WTC11 (cell line): ENCODE measurements around the gene SENP3. TPM values are rescaled to one million over a fixed set of nuclear protein-coding genes. Genes with fewer than 3 reads are reported as not detected.

Source experiments
- ATAC-seq: fragments of 200-7000 bp; cut with Tn5 transposase; 2 replicates; pipeline ENCODE4 v1.10.0; 2021; ENCODE audit warnings: mild to moderate bottlenecking, moderate library complexity
- Bru-seq: library from RNA; stranded (reverse); fragments of 400-500 nt; gene quantifications from one replicate; lab custom pipeline; 2021; lab: Mats Ljungman, UMichigan
- CTCF ChIA-PET: fragments of 300-600 bp; sonication (Branson Sonifier 250); formaldehyde crosslinking; loops from one replicate; lab custom pipeline; 2021; ENCODE audit warnings: antibody characterized with exemption; lab: Charles Lee
- POLR2A ChIA-PET: fragments of 350-600 bp; sonication (Branson Sonifier 250); formaldehyde crosslinking; loops from one replicate; lab custom pipeline; 2021; ENCODE audit warnings: antibody characterized with exemption; lab: Charles Lee
- DNase-seq: peaks from one replicate; pipeline ENCODE4 v3.0.0; 2021; ENCODE audit warnings: low spot score
- H3K27ac Mint-ChIP-seq: 2 replicates; pipeline ENCODE4 v1.8.0; 2021; ENCODE audit warnings: mixed read lengths
- H3K27me3 Mint-ChIP-seq: 2 replicates; pipeline ENCODE4 v1.8.0; 2021; ENCODE audit warnings: low read depth, mild to moderate bottlenecking, moderate library complexity, mixed read lengths
- H3K36me3 Mint-ChIP-seq: 2 replicates; pipeline ENCODE4 v1.8.0; 2021; ENCODE audit warnings: mixed read lengths
- H3K4me1 Mint-ChIP-seq: 2 replicates; pipeline ENCODE4 v1.8.0; 2022; ENCODE audit warnings: mixed read lengths
- H3K4me3 Mint-ChIP-seq: 2 replicates; pipeline ENCODE4 v1.8.0; 2021; ENCODE audit warnings: mild to moderate bottlenecking, moderate library complexity, mixed read lengths
- H3K9me3 Mint-ChIP-seq: 2 replicates; pipeline ENCODE4 v1.8.0; 2021; ENCODE audit warnings: mixed read lengths
- CREM ChIP-seq: sonication (generic); formaldehyde crosslinking; IDR thresholded peaks from 2 replicates; pipeline ENCODE4 v1.8.1; 2022; ENCODE audit warnings: mild to moderate bottlenecking, missing genetic modification reagents, moderate library complexity
- CTCF ChIP-seq: fragments of 200-600 bp; IDR thresholded peaks from 2 replicates; pipeline ENCODE4 v1.8.0; 2022; ENCODE audit warnings: antibody characterized with exemption
- E2F1 ChIP-seq: sonication (generic); formaldehyde crosslinking; IDR thresholded peaks from 2 replicates; pipeline ENCODE4 v1.8.0; 2022; ENCODE audit warnings: mild to moderate bottlenecking, missing genetic modification reagents
- E2F5 ChIP-seq: sonication (generic); formaldehyde crosslinking; IDR thresholded peaks from 2 replicates; pipeline ENCODE4 v1.8.1; 2022; ENCODE audit warnings: mild to moderate bottlenecking, moderate library complexity, missing genetic modification reagents
- ELF4 ChIP-seq: sonication (generic); formaldehyde crosslinking; IDR thresholded peaks from 2 replicates; pipeline ENCODE4 v1.8.1; 2022; ENCODE audit warnings: low read depth, mild to moderate bottlenecking, moderate library complexity, missing genetic modification reagents
- ETV6 ChIP-seq: sonication (generic); formaldehyde crosslinking; IDR thresholded peaks from 2 replicates; pipeline ENCODE4 v1.8.1; 2022; ENCODE audit warnings: mild to moderate bottlenecking, missing genetic modification reagents
- FOXK1 ChIP-seq: sonication (generic); formaldehyde crosslinking; IDR thresholded peaks from 2 replicates; pipeline ENCODE4 v1.8.0; 2022; ENCODE audit warnings: mild to moderate bottlenecking, moderate library complexity, missing genetic modification reagents
- IRF2 ChIP-seq: sonication (generic); formaldehyde crosslinking; IDR thresholded peaks from 2 replicates; pipeline ENCODE4 v1.8.0; 2022; ENCODE audit warnings: low read depth, missing genetic modification reagents, borderline replicate concordance
- KAT7 ChIP-seq: sonication (generic); formaldehyde crosslinking; IDR thresholded peaks from 2 replicates; pipeline ENCODE4 v1.8.1; 2023; ENCODE audit warnings: missing genetic modification reagents, mild to moderate bottlenecking, borderline replicate concordance
- NR2C2 ChIP-seq: sonication (generic); formaldehyde crosslinking; IDR thresholded peaks from 2 replicates; pipeline ENCODE4 v1.8.0; 2022; ENCODE audit warnings: mild to moderate bottlenecking, missing genetic modification reagents
- OVOL2 ChIP-seq: fragments of 250-450 bp; sonication (Bioruptor Pico); IDR thresholded peaks from 2 replicates; pipeline ENCODE4 v1.9.0; 2021; ENCODE audit warnings: mild to moderate bottlenecking, borderline replicate concordance
- PRRX2 ChIP-seq: fragments of 250-450 bp; sonication (Bioruptor Pico); IDR thresholded peaks from 2 replicates; pipeline ENCODE4 v1.8.0; 2021; ENCODE audit warnings: mild to moderate bottlenecking
- SMAD3 ChIP-seq: sonication (generic); formaldehyde crosslinking; IDR thresholded peaks from 2 replicates; pipeline ENCODE4 v1.8.0; 2022; ENCODE audit warnings: missing genetic modification reagents, mild to moderate bottlenecking, borderline replicate concordance
- USF2 ChIP-seq: sonication (generic); formaldehyde crosslinking; IDR thresholded peaks from 2 replicates; pipeline ENCODE4 v1.8.1; 2023; ENCODE audit warnings: mild to moderate bottlenecking, missing genetic modification reagents, moderate library complexity
- ZNF396 ChIP-seq: fragments of 250-450 bp; sonication (Bioruptor Pico); IDR thresholded peaks from 2 replicates; pipeline ENCODE4 v1.8.0; 2021; ENCODE audit warnings: mild to moderate bottlenecking, moderate library complexity, borderline replicate concordance
- ZNF416 ChIP-seq: fragments of 250-450 bp; sonication (Bioruptor Pico); IDR thresholded peaks from 2 replicates; pipeline ENCODE4 v1.9.0; 2021; ENCODE audit warnings: mild to moderate bottlenecking, inconsistent platforms
- ZNF532 ChIP-seq: fragments of 250-450 bp; sonication (Bioruptor Pico); IDR thresholded peaks from 2 replicates; pipeline ENCODE4 v1.9.0; 2021; ENCODE audit warnings: mild to moderate bottlenecking, borderline replicate concordance
- long read RNA-seq, 3 experiments: library from RNA in 1 of 3; library from capped mRNA in 1 of 3; library from polyadenylated mRNA in 1 of 3; unstranded in 2 of 3; stranded (forward) in 1 of 3; transcript quantifications; one replicate each; pipeline ENCODE4 v2.0.0, GENCODE V29; 2021
- total RNA-seq: library from RNA; stranded (reverse); gene quantifications from 3 replicates; pipeline ENCODE4 v1.2.3, GENCODE V29; 2021
- TF ChIP-seq, protein P1 (sequence below): sonication (generic); formaldehyde crosslinking; IDR thresholded peaks from 2 replicates; pipeline ENCODE4 v1.8.0; 2023; ENCODE audit warnings: missing genetic modification reagents, mild to moderate bottlenecking, borderline replicate concordance
- TF ChIP-seq, protein P2 (sequence below): sonication (generic); formaldehyde crosslinking; IDR thresholded peaks from 2 replicates; pipeline ENCODE4 v1.8.0; 2022; ENCODE audit warnings: mild to moderate bottlenecking, missing genetic modification reagents

SENP3 gene
- total RNA-seq (72.2 to 85.4 TPM (median 75.2 TPM) in 3 replicates), Bru-seq, nascent RNA (percentile 70 among the genes with signal in this experiment)
- long read RNA-seq, experiment 1, transcript SENP3-201 (11 exons, 2,611 nt): major isoform, 135 of 174 reads
- long read RNA-seq, experiment 1, partial matches to known transcripts: 20 of 174 reads
- long read RNA-seq, experiment 1, other reads (novel, unspliced or antisense): 18 of 174 reads
- long read RNA-seq, experiment 2, transcript SENP3-201 (11 exons, 2,611 nt): major isoform, 21 of 41 reads
- long read RNA-seq, experiment 2, partial matches to known transcripts: 16 of 41 reads
- long read RNA-seq, experiment 2, other reads (novel, unspliced or antisense): 4 of 41 reads
- long read RNA-seq, experiment 3, partial matches to known transcripts: 1 of 1 reads
- long read RNA-seq, experiment 3, other reads (novel, unspliced or antisense): 0 of 1 reads

- CTCF ChIA-PET: interaction anchor here (1.0 to 3.6 kb wide), 19 partner anchors 9 to 516 kb away, joined by 3 to 79 read pairs (median 12); partner anchors contain the start of genes ACAP1, CD68, CHRNB1 and FXR2
- ATAC-seq: peak; percentile 25
- TF ChIP-seq ZNF396 (CRISPR knock-in tag) (no peak), ZNF416 (0 out of 2 replicates have a peak, but pooled peaks have one; percentile 16), KAT7 (no peak), CREM (CRISPR knock-in tag) (peak; percentile 94), IRF2 (CRISPR knock-in tag) (no peak), FOXK1 (CRISPR knock-in tag) (peak; percentile 48; the same call in 1 of the 2 replicates), SMAD3 (CRISPR knock-in tag) (no peak; the same call in 1 of the 2 replicates), CTCF (no peak), E2F1 (CRISPR knock-in tag) (no peak), ZNF532 (CRISPR knock-in tag) (no peak), ELF4 (CRISPR knock-in tag) (no peak), PRRX2 (CRISPR knock-in tag) (no peak), ETV6 (peak; percentile 63; the same call in 1 of the 2 replicates), E2F5 (peak; percentile 88), USF2 (CRISPR knock-in tag) (peak; percentile 49), OVOL2 (CRISPR knock-in tag) (no peak), NR2C2 (CRISPR knock-in tag) (no peak)
- TF ChIP-seq, protein P1, sequence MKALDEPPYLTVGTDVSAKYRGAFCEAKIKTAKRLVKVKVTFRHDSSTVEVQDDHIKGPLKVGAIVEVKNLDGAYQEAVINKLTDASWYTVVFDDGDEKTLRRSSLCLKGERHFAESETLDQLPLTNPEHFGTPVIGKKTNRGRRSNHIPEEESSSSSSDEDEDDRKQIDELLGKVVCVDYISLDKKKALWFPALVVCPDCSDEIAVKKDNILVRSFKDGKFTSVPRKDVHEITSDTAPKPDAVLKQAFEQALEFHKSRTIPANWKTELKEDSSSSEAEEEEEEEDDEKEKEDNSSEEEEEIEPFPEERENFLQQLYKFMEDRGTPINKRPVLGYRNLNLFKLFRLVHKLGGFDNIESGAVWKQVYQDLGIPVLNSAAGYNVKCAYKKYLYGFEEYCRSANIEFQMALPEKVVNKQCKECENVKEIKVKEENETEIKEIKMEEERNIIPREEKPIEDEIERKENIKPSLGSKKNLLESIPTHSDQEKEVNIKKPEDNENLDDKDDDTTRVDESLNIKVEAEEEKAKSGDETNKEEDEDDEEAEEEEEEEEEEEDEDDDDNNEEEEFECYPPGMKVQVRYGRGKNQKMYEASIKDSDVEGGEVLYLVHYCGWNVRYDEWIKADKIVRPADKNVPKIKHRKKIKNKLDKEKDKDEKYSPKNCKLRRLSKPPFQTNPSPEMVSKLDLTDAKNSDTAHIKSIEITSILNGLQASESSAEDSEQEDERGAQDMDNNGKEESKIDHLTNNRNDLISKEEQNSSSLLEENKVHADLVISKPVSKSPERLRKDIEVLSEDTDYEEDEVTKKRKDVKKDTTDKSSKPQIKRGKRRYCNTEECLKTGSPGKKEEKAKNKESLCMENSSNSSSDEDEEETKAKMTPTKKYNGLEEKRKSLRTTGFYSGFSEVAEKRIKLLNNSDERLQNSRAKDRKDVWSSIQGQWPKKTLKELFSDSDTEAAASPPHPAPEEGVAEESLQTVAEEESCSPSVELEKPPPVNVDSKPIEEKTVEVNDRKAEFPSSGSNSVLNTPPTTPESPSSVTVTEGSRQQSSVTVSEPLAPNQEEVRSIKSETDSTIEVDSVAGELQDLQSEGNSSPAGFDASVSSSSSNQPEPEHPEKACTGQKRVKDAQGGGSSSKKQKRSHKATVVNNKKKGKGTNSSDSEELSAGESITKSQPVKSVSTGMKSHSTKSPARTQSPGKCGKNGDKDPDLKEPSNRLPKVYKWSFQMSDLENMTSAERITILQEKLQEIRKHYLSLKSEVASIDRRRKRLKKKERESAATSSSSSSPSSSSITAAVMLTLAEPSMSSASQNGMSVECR: no peak; the same call in 1 of the 2 replicates
- TF ChIP-seq, protein P2, sequence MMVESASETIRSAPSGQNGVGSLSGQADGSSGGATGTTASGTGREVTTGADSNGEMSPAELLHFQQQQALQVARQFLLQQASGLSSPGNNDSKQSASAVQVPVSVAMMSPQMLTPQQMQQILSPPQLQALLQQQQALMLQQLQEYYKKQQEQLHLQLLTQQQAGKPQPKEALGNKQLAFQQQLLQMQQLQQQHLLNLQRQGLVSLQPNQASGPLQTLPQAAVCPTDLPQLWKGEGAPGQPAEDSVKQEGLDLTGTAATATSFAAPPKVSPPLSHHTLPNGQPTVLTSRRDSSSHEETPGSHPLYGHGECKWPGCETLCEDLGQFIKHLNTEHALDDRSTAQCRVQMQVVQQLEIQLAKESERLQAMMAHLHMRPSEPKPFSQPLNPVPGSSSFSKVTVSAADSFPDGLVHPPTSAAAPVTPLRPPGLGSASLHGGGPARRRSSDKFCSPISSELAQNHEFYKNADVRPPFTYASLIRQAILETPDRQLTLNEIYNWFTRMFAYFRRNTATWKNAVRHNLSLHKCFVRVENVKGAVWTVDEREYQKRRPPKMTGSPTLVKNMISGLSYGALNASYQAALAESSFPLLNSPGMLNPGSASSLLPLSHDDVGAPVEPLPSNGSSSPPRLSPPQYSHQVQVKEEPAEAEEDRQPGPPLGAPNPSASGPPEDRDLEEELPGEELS: no peak
These were observed at the start of gene SENP3 for GRCh38 chr17:7561589-7562207. Gene SENP3 (plus strand): TSS chr17:7561919. CDS start chr17:7563077, 1,158 bp downstream.

More at GRCh38 chr17:7561589-7562207, at the start of gene SENP3:
- Mint-ChIP-seq H3K4me3 (peak within 1 kb of the TSS; percentile 94), H3K27ac (peak within 1 kb of the TSS; percentile 97), H3K9me3 (no peaks in the 10 kb centered on the region), H3K4me1 (peaks cover 49% of the 10 kb centered on the region), H3K27me3 (no peaks in the 10 kb centered on the region), H3K36me3 (peaks cover 25% of the 10 kb centered on the region)
- POLR2A ChIA-PET: interaction anchor here (1.0 to 1.8 kb wide), 5 partner anchors 10 to 126 kb away, joined by 3 to 8 read pairs (median 4); partner anchors contain the start of genes MPDU1, SOX15, TP53 and WRAP53
- DNase-seq: peak; percentile 89
